Suprapubic skin (tissue), 4 donors: ENCODE data around the gene GPR62. TPM values are rescaled to one million over a fixed set of nuclear protein-coding genes. Genes with fewer than 3 reads are reported as not detected.
"Not testable (repeated sequence)": the region's sequence is repeated elsewhere in the genome, so short reads cannot be mapped to it uniquely, and the experiment has no call there.

Experiments used
- DNase-seq, 2 donors: peaks; one replicate each; pipeline ENCODE4 v3.0.0-alpha.2; 2019; ENCODE audit warnings: low spot score in 2 of 2
- H3K27ac ChIP-seq: fragments of 200-600 bp; sonication (generic); one replicate; pipeline ENCODE4 v1.5.1; 2019
- H3K27me3 ChIP-seq: fragments of 200-600 bp; sonication (generic); one replicate; pipeline ENCODE4 v1.5.1; 2019
- H3K36me3 ChIP-seq: fragments of 200-600 bp; sonication (generic); one replicate; pipeline ENCODE4 v1.5.1; 2019
- H3K4me1 ChIP-seq: fragments of 200-600 bp; sonication (generic); one replicate; pipeline ENCODE4 v1.5.1; 2019
- H3K4me3 ChIP-seq: fragments of 200-600 bp; sonication (generic); one replicate; pipeline ENCODE4 v1.5.1; 2019; ENCODE audit warnings: mild to moderate bottlenecking
- H3K9me3 ChIP-seq: fragments of 200-600 bp; sonication (generic); one replicate; pipeline ENCODE4 v1.5.1; 2019
- EP300 ChIP-seq: sonication (generic); formaldehyde crosslinking; IDR thresholded peaks from one replicate; pipeline ENCODE4 v1.6.1; 2017; ENCODE audit warnings: antibody characterized with exemption
- POLR2A ChIP-seq, 2 donors: fragments of 450-650 bp; IDR thresholded peaks; one replicate each; pipeline ENCODE4 v1.6.1; 2017; ENCODE audit warnings: antibody characterized with exemption in 2 of 2, mild to moderate bottlenecking in 2 of 2, moderate library complexity in 2 of 2
- POLR2AphosphoS5 ChIP-seq, 3 donors: sonication (generic); formaldehyde crosslinking; IDR thresholded peaks; one replicate each; pipeline ENCODE4 v1.6.1; 2017; ENCODE audit warnings: antibody characterized with exemption in 3 of 3
- WGBS: methylation state at CpG from one replicate; pipeline ENCODE4 v1.1.5; 2018; 5-methylcytosine and 5-hydroxymethylcytosine counted together
- total RNA-seq, 4 donors: library from RNA; depleted of rRNA; stranded (reverse); fragments of >200 nt; gene quantifications; one replicate each; pipeline ENCODE4 v1.1.0, GENCODE V29; 2016
- TF ChIP-seq, protein P1 (sequence below), 2 donors: fragments of 200-600 bp in 1 of 2; fragments of 450-650 bp in 1 of 2; sonication (generic) in 1 of 2; IDR thresholded peaks; one replicate each; pipeline ENCODE4 v1.5.1; 2016 to 2019; ENCODE audit warnings: antibody characterized with exemption in 2 of 2, mild to moderate bottlenecking in 1 of 2, moderate library complexity in 1 of 2

The GPR62 gene
- total RNA-seq, 4 donors from 2014 or later = not detected

DNA sequence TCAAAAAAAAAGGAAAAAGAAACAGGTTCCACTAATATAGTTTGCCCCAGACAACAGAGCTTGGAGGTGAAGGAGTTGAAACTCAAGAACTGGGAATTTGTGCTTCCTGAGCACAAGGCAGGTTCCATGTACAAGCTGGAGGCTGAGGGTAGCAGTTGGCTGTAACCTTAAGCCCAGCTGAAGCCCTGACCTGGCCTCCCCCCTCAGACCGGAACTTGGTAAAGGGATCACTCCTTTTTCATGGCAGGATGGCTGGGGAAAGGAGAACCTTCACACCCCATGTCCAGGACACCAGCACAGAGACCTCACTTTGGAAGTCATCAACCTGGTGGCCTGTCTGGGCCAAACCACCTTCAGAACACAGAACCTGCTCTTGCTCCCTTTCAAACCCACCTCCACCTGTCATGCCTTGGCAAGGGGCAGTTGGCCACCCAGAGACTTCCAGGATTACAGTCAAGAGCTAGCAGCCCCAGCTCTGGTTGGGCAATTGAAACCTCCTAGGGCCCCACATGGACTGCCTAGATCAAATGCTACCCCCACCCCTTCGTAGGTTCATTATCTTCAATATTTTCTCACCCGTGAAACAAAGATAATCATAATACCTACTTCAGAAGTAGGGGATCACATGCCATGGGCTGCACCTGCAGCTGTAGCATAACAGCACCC, 37.0 kb downstream of the GPR62 start:
- DNase-seq = no peak
- TF ChIP-seq EP300 = no peak
- TF ChIP-seq POLR2A (IDR thresholded peaks at IDR 0.05) = no peak
- no peak for TF ChIP-seq POLR2AphosphoS5 (IDR thresholded peaks at IDR 0.05)
- TF ChIP-seq, protein P1, sequence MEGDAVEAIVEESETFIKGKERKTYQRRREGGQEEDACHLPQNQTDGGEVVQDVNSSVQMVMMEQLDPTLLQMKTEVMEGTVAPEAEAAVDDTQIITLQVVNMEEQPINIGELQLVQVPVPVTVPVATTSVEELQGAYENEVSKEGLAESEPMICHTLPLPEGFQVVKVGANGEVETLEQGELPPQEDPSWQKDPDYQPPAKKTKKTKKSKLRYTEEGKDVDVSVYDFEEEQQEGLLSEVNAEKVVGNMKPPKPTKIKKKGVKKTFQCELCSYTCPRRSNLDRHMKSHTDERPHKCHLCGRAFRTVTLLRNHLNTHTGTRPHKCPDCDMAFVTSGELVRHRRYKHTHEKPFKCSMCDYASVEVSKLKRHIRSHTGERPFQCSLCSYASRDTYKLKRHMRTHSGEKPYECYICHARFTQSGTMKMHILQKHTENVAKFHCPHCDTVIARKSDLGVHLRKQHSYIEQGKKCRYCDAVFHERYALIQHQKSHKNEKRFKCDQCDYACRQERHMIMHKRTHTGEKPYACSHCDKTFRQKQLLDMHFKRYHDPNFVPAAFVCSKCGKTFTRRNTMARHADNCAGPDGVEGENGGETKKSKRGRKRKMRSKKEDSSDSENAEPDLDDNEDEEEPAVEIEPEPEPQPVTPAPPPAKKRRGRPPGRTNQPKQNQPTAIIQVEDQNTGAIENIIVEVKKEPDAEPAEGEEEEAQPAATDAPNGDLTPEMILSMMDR (IDR thresholded peaks at IDR 0.05) = no peak
- Histone ChIP-seq H3K4me3 (no peak overlapping the region), H3K4me1 (peaks cover 28% of the 10 kb centered on the region), H3K36me3 (peaks cover 38% of the 10 kb centered on the region), H3K27ac (no peak overlapping the region), H3K9me3 (no peaks in the 10 kb centered on the region), H3K27me3 (no peaks in the 10 kb centered on the region)
- 86% methylated on average over 3 of the region's 3 CpGs for WGBS

DNA sequence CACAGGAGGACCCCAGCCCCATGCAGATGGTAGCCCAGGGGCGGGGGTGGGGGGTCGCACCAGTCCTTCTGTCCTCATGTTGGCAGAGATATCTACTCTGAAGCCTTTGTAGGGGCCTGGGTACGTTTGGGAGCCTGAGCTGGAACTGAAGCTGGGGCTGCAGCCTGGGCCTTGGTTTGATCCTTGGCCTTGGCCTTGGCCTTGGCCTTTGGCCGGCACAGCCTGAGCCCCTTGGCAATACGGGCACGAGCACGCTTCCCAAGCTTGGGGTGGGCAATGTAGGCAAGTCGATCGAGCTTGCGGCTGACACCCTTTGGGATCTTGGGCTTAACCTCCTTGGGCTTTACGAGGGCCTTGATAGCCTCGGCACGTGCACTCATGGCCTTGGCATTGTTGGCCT, 38.5 kb downstream of the GPR62 start:
- WGBS = 83% methylated on average over 2 of the region's 13 CpGs
- not testable (repeated sequence) for H3K27ac ChIP-seq, H3K4me3 ChIP-seq, H3K27me3 ChIP-seq, DNase-seq, H3K9me3 ChIP-seq
- Histone ChIP-seq H3K36me3 (peaks cover 38% of the 10 kb centered on the region), H3K4me1 (peaks cover 28% of the 10 kb centered on the region)

DNA sequence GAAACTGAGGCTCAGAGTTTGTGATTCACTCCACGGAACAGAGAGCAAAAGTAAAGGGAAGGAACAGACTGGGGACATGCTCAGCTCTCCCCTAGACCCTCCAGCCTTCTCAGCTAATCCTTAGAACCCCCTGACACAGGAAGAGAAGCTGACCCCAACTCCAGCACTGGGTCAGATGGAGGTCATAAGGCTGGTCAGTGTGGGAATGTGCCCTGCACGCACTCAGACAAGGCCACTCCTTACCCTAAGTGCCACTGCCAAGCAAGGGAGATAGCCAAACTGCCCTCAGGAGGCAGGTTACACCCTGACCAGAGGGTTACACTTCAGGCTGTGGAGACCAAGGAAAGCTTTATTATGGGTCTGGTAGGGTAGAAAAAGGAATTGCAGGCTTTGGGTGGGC, 39.3 kb downstream of the GPR62 start:
- peaks cover 38% of the 10 kb centered on the region for H3K36me3 ChIP-seq
- peak overlapping the region; percentile 88 for H3K27ac ChIP-seq
- H3K4me1 ChIP-seq = peaks cover 28% of the 10 kb centered on the region
- H3K4me3 ChIP-seq = peak overlapping the region; percentile 92
- TF ChIP-seq, protein P1 (IDR thresholded peaks at IDR 0.05) = no peak
- TF ChIP-seq POLR2A (IDR thresholded peaks at IDR 0.05) (no peak), EP300 (no peak), POLR2AphosphoS5 (IDR thresholded peaks at IDR 0.05) (no peak)
- H3K9me3 ChIP-seq = no peaks in the 10 kb centered on the region
- H3K27me3 ChIP-seq = no peaks in the 10 kb centered on the region
- WGBS = 100% methylated on average over 1 of the region's 2 CpGs
- DNase-seq = no peak

DNA sequence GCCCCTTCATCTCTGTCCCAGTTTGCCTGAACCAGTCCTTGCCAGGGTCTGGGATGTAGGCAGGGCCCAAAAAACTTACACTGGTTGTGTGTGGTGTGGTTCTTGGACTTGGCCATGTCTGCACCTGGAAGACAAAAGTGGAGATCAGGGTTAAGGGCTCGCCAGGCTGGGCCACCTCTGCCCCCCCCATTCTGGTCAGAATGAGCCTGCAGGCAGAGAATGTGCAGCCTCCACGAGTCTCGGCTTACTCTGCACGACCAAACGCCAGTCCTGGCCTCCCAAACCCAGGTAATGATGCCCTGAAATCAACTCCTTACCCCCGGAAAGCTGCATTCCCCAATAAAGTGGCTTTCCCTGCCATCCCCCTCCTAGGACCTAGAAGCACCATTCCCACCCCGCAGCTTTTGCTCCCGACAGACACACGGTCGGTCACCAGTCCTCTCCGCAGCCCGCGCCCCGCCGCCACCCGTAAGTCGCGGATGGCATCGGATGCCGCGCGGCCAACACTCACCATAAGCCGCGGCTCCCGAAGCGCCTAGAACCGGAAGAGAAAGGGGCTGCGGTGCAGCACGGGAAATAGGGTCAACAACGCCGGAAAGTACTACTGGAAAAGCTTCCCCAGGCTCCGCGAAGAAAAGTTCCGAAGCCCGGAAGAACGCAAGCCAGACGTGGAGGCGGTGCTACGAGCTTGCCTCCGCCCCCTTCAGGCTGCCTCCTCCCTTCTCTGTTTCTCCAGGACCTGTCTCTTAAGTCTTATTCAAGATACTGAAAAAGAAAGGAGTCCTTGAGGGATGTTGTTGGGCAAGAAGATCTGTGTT, 40.4 kb downstream of the GPR62 start, which contains the start of gene RPL29:
TSS of gene RPL29 (minus strand) at position 550 of the 818 bp plus-strand sequence. CDS start at position 116, 434 bp downstream.
- peak; percentile 94 to 95 for DNase-seq
- TF ChIP-seq, protein P1 (IDR thresholded peaks at IDR 0.05) = peak in 1 of 2 donors; percentile 10
- TF ChIP-seq EP300 = no peak
- TF ChIP-seq POLR2A (IDR thresholded peaks at IDR 0.05) = peak; percentile 31 to 66
- TF ChIP-seq POLR2AphosphoS5 (IDR thresholded peaks at IDR 0.05) = peak in 2 of 3 donors; percentile 84 to 95
- WGBS = under 1% methylated on average over 37 of the region's 40 CpGs
- Histone ChIP-seq H3K4me3 (peak within 1 kb of the TSS; percentile 92), H3K27me3 (no peaks in the 10 kb centered on the region), H3K36me3 (peaks cover 38% of the 10 kb centered on the region), H3K9me3 (no peaks in the 10 kb centered on the region), H3K27ac (peak within 1 kb of the TSS; percentile 88), H3K4me1 (peaks cover 24% of the 10 kb centered on the region)

DNA sequence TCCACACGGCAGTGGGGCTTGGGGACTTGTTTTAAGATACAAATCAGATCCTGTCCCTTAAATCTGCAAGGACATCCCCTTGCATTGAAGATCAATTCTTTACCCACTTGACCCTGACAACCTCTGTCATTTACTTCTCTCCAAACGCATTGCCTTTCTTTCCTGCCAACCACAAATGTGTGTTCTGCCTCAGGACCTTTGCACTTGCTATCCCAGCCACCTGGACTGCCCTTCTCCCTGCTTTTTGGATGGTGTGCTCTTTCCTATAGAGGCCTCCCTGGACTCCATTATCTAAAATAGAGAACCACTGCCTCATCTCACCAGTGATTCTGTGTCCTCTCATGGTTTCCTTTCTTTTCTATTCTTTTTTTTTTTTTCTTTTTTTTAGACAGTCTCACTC, 42.0 kb downstream of the GPR62 start:
- TF ChIP-seq POLR2AphosphoS5 (IDR thresholded peaks at IDR 0.05) (no peak), EP300 (no peak), POLR2A (IDR thresholded peaks at IDR 0.05) (no peak)
- TF ChIP-seq, protein P1 (IDR thresholded peaks at IDR 0.05) = no peak
- DNase-seq = no peak
- WGBS = 72% methylated on average over 2 of the region's 2 CpGs
- Histone ChIP-seq H3K27me3 (no peaks in the 10 kb centered on the region), H3K27ac (no peak overlapping the region), H3K4me3 (no peak overlapping the region), H3K9me3 (no peaks in the 10 kb centered on the region), H3K4me1 (peaks cover 30% of the 10 kb centered on the region), H3K36me3 (peaks cover 26% of the 10 kb centered on the region)
